Urinary bladder (tissue), 4 donors: ENCODE results near the gene SYN1. TPM values are rescaled to one million over a fixed set of nuclear protein-coding genes. Genes with fewer than 3 reads are reported as not detected.

Experiments
- DNase-seq: peaks from one replicate; pipeline ENCODE4 v3.0.0-alpha.2; 2015; ENCODE audit errors: extremely low spot score
- H3K27ac ChIP-seq: one replicate; pipeline ENCODE4 v1.5.1; 2013; ENCODE audit warnings: low read depth, mild to moderate bottlenecking, moderate library complexity
- H3K36me3 ChIP-seq: one replicate; pipeline ENCODE4 v1.6.1; 2013; ENCODE audit warnings: mild to moderate bottlenecking, moderate library complexity; ENCODE audit not compliant: insufficient read depth
- H3K4me1 ChIP-seq: one replicate; pipeline ENCODE4 v1.6.1; 2013; ENCODE audit warnings: mild to moderate bottlenecking, moderate library complexity; ENCODE audit not compliant: insufficient read depth
- H3K4me3 ChIP-seq: one replicate; pipeline ENCODE4 v1.5.1; 2013; ENCODE audit warnings: low read depth, low read length
- WGBS: extraction: QIAGEN DNeasy Blood & Tissue Kit; methylation state at CpG from one replicate; pipeline ENCODE4 v1.1.7; 2013; 5-methylcytosine and 5-hydroxymethylcytosine counted together
- polyA plus RNA-seq: library from polyadenylated mRNA; stranded (reverse); fragments of 200-250 nt; gene quantifications from one replicate; pipeline ENCODE4 v1.2.3, GENCODE V29; 2013
- total RNA-seq: library from RNA; depleted of rRNA; stranded (reverse); fragments of >200 nt; gene quantifications from one replicate; pipeline ENCODE4 v1.2.3, GENCODE V29; 2014
- donor health status: healthy with polysubstance abuse.
- donor health status: healthy.

Gene SYN1
- total and polyA plus RNA-seq, 2 donors, result 0.63 to 2.0 TPM

- no peak overlapping the region for H3K4me3 ChIP-seq
- H3K36me3 ChIP-seq, result no peaks in the 10 kb centered on the region
- DNase-seq, result no peak
- no peaks in the 10 kb centered on the region for H3K4me1 ChIP-seq
- no peak overlapping the region for H3K27ac ChIP-seq
- WGBS, result 87% methylated on average over 2 of the region's 2 CpGs
These were observed 28.7 kb upstream of the SYN1 start for GRCh38 chrX:47648376-47648775.

DNA sequence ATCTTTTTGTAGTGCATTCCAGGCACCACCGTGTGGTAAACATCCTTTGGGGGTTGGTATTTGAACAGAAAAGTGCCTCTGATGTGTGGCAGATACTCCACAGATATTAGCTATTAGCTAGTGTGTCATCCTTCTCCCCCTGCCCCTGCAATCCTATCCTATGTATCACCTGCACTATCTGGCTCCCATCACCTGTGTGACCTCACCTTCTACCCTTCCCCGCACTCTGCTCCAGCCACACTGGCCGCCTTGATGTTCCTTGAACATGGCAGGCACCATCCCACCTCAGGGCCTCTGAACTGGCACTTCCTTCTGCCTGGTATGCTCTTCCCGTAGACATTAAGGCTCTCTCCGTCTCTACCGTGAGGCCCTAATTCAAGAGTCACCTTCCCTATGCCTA, 27.0 kb upstream of the SYN1 start:
- Histone ChIP-seq H3K4me3 (no peak overlapping the region), H3K4me1 (no peaks in the 10 kb centered on the region), H3K27ac (no peak overlapping the region), H3K36me3 (no peaks in the 10 kb centered on the region)
- WGBS, result 75% methylated on average over 6 of the region's 6 CpGs
- no peak for DNase-seq

DNA sequence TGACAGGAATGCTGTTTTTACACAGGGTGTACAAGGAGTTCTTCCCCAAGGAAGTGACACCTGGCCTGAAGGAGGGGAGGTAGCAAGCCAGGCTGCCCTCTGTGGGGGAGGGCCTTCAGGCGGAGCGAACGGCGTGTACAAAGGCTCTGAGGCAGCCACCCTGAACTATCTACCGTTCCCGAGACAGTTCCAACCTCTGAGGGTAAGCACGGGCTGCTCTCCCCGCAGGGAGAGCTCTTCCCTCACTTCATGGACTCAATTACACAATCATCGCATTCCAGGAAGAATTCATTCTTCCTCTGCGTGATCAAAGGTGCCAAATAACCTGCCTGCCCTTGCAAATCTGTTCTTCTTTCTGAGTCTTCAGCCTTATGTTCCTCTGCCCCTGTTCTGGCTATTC, 25.9 kb upstream of the SYN1 start:
- Histone ChIP-seq H3K36me3 (no peaks in the 10 kb centered on the region), H3K27ac (no peak overlapping the region), H3K4me1 (no peaks in the 10 kb centered on the region), H3K4me3 (no peak overlapping the region)
- no peak for DNase-seq
- WGBS, result 76% methylated on average over 10 of the region's 10 CpGs

GRCh38 chrX:47644557-47645091, 25.0 kb upstream of the SYN1 start:
- Histone ChIP-seq H3K4me1 (no peaks in the 10 kb centered on the region), H3K27ac (no peak overlapping the region), H3K4me3 (no peak overlapping the region), H3K36me3 (no peaks in the 10 kb centered on the region)
- WGBS, result 56% methylated on average over 12 of the region's 12 CpGs
- no peak for DNase-seq

DNA sequence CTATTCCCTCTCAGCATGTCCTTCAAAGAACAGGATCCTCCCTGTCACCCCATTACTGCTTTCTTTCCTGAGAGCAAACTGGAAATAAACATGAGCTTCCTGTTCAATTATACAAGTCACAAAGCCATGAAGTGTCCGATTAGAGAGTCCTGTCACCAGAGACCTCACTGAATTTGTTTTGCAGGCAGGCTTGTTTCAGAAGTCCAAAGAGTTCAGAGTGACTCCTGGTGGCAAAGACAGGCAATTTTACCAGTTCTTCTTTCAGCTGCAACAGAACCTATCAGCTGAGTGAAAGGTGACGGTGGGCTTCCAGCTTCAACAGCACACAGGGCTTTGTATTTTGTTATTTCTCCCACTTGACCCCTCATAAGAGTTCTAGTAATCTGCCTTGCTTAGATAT, 24.3 kb upstream of the SYN1 start:
- no peak overlapping the region for H3K4me3 ChIP-seq
- WGBS, result 15% methylated on average over 2 of the region's 2 CpGs
- DNase-seq, result no peak
- no peaks in the 10 kb centered on the region for H3K36me3 ChIP-seq
- no peak overlapping the region for H3K27ac ChIP-seq
- H3K4me1 ChIP-seq, result no peaks in the 10 kb centered on the region

GRCh38 chrX:47638816-47639215, 19.2 kb upstream of the SYN1 start:
- WGBS, result 92% methylated on average over 14 of the region's 14 CpGs
- no peaks in the 10 kb centered on the region for H3K4me1 ChIP-seq
- no peak for DNase-seq
- no peaks in the 10 kb centered on the region for H3K36me3 ChIP-seq
- H3K4me3 ChIP-seq, result no peak overlapping the region
- H3K27ac ChIP-seq, result no peak overlapping the region

GRCh38 chrX:47637546-47638195, 18.0 kb upstream of the SYN1 start:
- WGBS, result 55% methylated on average over 31 of the region's 31 CpGs
- H3K27ac ChIP-seq, result no peak overlapping the region
- H3K4me3 ChIP-seq, result no peak overlapping the region
- DNase-seq, result no peak
- no peaks in the 10 kb centered on the region for H3K36me3 ChIP-seq
- H3K4me1 ChIP-seq, result no peaks in the 10 kb centered on the region

DNA sequence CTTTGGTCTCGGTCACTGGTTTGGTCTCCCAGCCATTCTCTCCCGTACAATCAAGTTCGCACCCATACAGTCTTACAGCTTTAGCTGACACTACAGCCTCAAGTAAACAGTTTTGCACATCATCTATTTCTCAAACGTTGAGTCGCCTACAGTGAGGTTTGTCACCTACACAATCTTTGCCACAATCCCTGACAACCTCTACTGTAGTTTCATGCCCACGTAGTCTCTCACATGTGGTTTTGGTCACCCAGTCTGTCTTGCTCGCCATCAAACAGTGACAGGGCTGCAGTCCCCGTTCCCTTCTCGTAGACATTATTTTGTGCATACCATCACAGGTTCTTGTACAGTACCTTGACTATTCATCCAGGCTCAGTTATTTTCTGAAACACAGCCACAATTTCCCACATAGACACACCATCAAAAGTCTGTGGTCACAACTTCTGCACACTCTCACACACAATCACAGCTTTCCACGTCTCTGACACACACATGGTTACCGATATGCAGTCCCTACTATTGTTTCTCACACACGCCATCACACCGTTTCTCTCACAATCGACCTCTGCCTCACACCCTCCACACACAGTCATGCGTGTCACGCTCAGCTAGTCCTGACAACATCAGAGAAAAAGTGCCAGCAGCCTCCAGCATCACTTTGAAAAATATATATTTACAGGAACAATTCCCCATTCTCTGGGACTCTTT, 15.4 kb upstream of the SYN1 start:
- no peaks in the 10 kb centered on the region for H3K4me1 ChIP-seq
- no peaks in the 10 kb centered on the region for H3K36me3 ChIP-seq
- no peak overlapping the region for H3K27ac ChIP-seq
- WGBS, result 86% methylated on average over 16 of the region's 16 CpGs
- H3K4me3 ChIP-seq, result no peak overlapping the region
- DNase-seq, result no peak

DNA sequence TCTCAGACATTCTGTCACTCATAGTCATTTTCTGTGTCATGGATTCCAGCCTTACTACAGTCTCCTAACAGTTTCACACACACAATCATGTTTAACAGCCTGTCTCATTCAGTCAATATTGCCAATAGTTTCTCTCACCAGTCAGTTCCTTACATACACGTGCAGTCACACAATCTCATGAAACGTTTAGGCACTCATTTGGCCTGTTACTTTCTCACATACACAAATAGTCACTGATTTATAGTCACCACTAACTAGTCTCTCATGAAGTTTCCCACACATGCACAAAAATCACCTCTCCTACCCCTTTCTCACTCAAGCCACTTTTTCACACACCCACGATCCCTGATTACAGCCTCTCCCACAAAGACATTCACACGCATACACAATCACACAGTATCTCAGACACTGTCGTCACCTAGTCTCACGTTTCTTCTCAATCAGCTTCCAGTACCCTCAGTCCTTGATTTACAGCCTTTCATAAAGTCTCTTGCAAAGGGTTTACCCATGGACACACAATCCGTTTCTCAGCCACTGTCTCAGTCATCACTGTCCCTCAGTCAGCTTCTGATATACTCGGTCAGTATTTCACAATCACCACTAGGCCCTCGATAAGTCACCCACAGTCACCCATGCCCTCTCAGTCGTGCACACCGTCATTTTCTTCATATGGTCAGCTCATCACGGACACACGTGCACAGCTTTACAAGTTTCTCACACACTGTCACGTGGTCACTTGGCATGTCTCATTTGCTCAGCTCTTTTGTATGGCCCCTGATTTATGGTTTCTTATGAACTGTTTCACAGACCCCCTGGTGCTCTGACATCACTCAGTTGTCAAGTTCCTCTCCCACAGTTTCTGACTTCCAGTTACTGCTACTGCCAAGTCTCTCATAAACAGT, 14.3 kb upstream of the SYN1 start:
- Histone ChIP-seq H3K27ac (no peak overlapping the region), H3K4me3 (no peak overlapping the region), H3K4me1 (no peaks in the 10 kb centered on the region), H3K36me3 (no peaks in the 10 kb centered on the region)
- DNase-seq, result no peak
- 66% methylated on average over 14 of the region's 14 CpGs for WGBS

DNA sequence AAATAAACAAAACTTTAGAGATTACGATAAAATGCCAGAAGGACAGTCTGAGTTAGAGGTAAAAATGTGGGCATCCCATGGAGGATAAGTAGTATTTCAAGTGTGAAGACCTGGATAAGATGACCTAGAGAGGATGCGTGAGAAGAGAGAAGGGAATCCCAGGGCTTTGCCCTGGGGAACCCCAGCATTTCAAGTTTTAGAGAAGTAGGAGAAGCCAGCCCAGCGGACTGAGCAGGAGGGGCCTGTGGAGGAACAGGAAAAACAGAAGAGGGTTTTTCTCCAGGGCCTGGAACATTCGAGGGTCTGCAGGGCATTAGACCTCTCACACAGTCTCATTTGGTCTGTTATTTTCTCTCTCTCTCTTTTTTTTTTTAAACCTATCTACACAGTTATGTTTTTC, 13.0 kb upstream of the SYN1 start:
- H3K27ac ChIP-seq, result no peak overlapping the region
- DNase-seq, result no peak
- H3K36me3 ChIP-seq, result no peaks in the 10 kb centered on the region
- 45% methylated on average over 4 of the region's 4 CpGs for WGBS
- no peaks in the 10 kb centered on the region for H3K4me1 ChIP-seq
- H3K4me3 ChIP-seq, result no peak overlapping the region

GRCh38 chrX:47631676-47632075, 12.0 kb upstream of the SYN1 start:
- Histone ChIP-seq H3K36me3 (no peaks in the 10 kb centered on the region), H3K4me3 (no peak overlapping the region), H3K4me1 (no peaks in the 10 kb centered on the region), H3K27ac (no peak overlapping the region)
- no peak for DNase-seq
- WGBS, result 88% methylated on average over 5 of the region's 5 CpGs

- no peaks in the 10 kb centered on the region for H3K36me3 ChIP-seq
- no peak within 1 kb of the TSS for H3K27ac ChIP-seq
- WGBS, result 47% methylated on average over 14 of the region's 14 CpGs
- no peak within 1 kb of the TSS for H3K4me3 ChIP-seq
- DNase-seq, result no peak
- no peaks in the 10 kb centered on the region for H3K4me1 ChIP-seq
These were observed 10.0 kb upstream of the SYN1 start, which contains the start of gene CFP for GRCh38 chrX:47629419-47630200. CFP (minus strand) TSS chrX:47629930; CDS start chrX:47629844, 86 bp downstream.

DNA sequence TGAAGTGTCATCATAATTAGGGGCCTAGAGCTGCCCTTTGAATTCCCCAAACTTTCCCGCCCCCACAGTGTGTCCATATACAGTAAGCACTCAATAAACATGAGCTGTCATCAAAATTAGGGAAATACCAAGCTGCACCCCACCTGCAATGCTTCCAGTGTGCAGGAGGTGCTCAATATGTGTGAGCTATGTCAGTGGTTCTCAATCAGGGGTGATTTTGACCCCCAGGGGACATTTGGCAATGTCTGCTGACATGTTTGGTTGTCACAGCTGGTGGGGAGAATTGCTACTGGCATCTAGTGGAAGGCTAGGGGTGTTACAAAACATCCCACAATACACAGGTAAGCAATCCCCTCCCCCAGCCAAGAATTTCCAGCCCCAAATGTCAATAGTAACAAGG, 9.3 kb upstream of the SYN1 start:
- Histone ChIP-seq H3K4me3 (no peak overlapping the region), H3K27ac (no peak overlapping the region), H3K36me3 (no peaks in the 10 kb centered on the region), H3K4me1 (no peaks in the 10 kb centered on the region)
- DNase-seq, result no peak
- 90% methylated on average over 1 of the region's 1 CpG for WGBS
